Activated CD8-positive, alpha-beta memory T cell treated with anti-CD3 and anti-CD28 coated beads, Interleukin-2, amount 50 U/mL, for 24 hours (primary cell): Measurements from ENCODE around the gene MINK1.

Experiments used
- DNase-seq: peaks from one replicate; pipeline ENCODE4 v3.0.0-alpha.2; 2020; ENCODE audit errors: extremely low read depth

MINK1 gene

GRCh38 chr17:4872786-4873185 lies 39.6 kb downstream of the MINK1 start:
- no peak for DNase-seq

GRCh38 chr17:4877089-4877488 lies 43.9 kb downstream of the MINK1 start:
- DNase-seq: no peak

GRCh38 chr17:4879601-4880000 lies 46.5 kb downstream of the MINK1 start:
- no peak for DNase-seq

GRCh38 chr17:4880857-4881256 lies 47.7 kb downstream of the MINK1 start:
- DNase-seq: no peak

GRCh38 chr17:4881761-4882555 lies 48.8 kb downstream of the MINK1 start:
- DNase-seq: no peak

GRCh38 chr17:4884489-4884888 lies 51.3 kb downstream of the MINK1 start:
- DNase-seq: no peak

- no peak for DNase-seq
These were observed 53.7 kb downstream of the MINK1 start for GRCh38 chr17:4886830-4887229.

GRCh38 chr17:4887581-4887980 lies 54.4 kb downstream of the MINK1 start:
- DNase-seq: no peak

- no peak for DNase-seq
These were observed 58.6 kb downstream of the MINK1 start for GRCh38 chr17:4891411-4892410.

GRCh38 chr17:4892499-4893221 lies 59.5 kb downstream of the MINK1 start:
- DNase-seq: no peak

GRCh38 chr17:4893272-4893671 lies 60.1 kb downstream of the MINK1 start:
- DNase-seq: no peak

- DNase-seq: no peak
These were observed 60.8 kb downstream of the MINK1 start for GRCh38 chr17:4893721-4894560.

GRCh38 chr17:4895121-4895520 lies 62.0 kb downstream of the MINK1 start:
- no peak for DNase-seq

GRCh38 chr17:4895657-4896331 lies 62.7 kb downstream of the MINK1 start:
- no peak for DNase-seq

- no peak for DNase-seq
These were observed 63.4 kb downstream of the MINK1 start for GRCh38 chr17:4896332-4897197.

GRCh38 chr17:4897198-4897687 lies 64.1 kb downstream of the MINK1 start:
- no peak for DNase-seq

- DNase-seq: no peak
These were observed 64.6 kb downstream of the MINK1 start for GRCh38 chr17:4897785-4898184.

GRCh38 chr17:4898351-4898750 lies 65.2 kb downstream of the MINK1 start:
- DNase-seq: no peak

GRCh38 chr17:4898927-4899326 lies 65.8 kb downstream of the MINK1 start:
- DNase-seq: no peak
